ENCODE data around the gene GRIFIN. TPM values are rescaled to one million over a fixed set of nuclear protein-coding genes. Genes with fewer than 3 reads are reported as not detected.
A peak's percentile ranks its signal among the peaks of the same experiment; 100 is the strongest.

GRIFIN gene
- total RNA-seq, 1 donor from 2014 or later, result not detected

- Mint-ChIP-seq H3K4me1 (ENCODE audit: low read depth, unreplicated experiment) (peaks cover 1% of the 10 kb centered on the region), H3K36me3 (ENCODE audit: low read depth, unreplicated experiment) (peaks cover 4% of the 10 kb centered on the region), H3K4me3 (ENCODE audit: unreplicated experiment) (no peak overlapping the region), H3K9me3 (ENCODE audit: unreplicated experiment) (peaks cover 4% of the 10 kb centered on the region), H3K27me3 (ENCODE audit: low read depth, unreplicated experiment) (peaks cover 13% of the 10 kb centered on the region), H3K27ac (ENCODE audit: unreplicated experiment) (no peak overlapping the region)
- Histone ChIP-seq H3K9ac (ENCODE audit: low read length) (no peak overlapping the region), H3K36me3 (ENCODE audit: insufficient read depth, low read length) (no peaks in the 10 kb centered on the region), H2AFZ (ENCODE audit: low read depth, low read length) (no peak overlapping the region), H3K4me3 (ENCODE audit: insufficient read depth, low read depth, low read length) (no peak overlapping the region), H3K27me3 (ENCODE audit: insufficient read depth, low read length) (no peaks in the 10 kb centered on the region), H3K79me2 (ENCODE audit: insufficient read depth, low read length) (no peaks in the 10 kb centered on the region), H4K20me1 (ENCODE audit: insufficient read depth, low read length) (no peaks in the 10 kb centered on the region), H3K27ac (ENCODE audit: low read depth, low read length) (no peak overlapping the region), H3K4me1 (ENCODE audit: insufficient read depth, low read length) (peaks cover 18% of the 10 kb centered on the region), H3K4me2 (ENCODE audit: low read length) (no peak overlapping the region), H3K9me3 (ENCODE audit: insufficient read depth, low read depth, low read length) (no peaks in the 10 kb centered on the region)
- FAIRE-seq, result no peak
- TF ChIP-seq EZH2 (IDR thresholded peaks at IDR 0.05; ENCODE audit: insufficient read depth, low read length) (no peak), CTCF (IDR thresholded peaks at IDR 0.05; ENCODE audit: insufficient read depth, low read depth, low read length) (no peak)
- DNase-seq (ENCODE audit: low read depth), result peak; percentile 48
These were observed 2.2 kb upstream of the GRIFIN start for GRCh38 chr7:2478399-2478785.

- H3K9ac ChIP-seq (ENCODE audit: low read length), result no peak overlapping the region
- H3K4me2 ChIP-seq (ENCODE audit: low read length), result peak overlapping the region; percentile 54
- peaks cover 18% of the 10 kb centered on the region for H3K4me1 ChIP-seq (ENCODE audit: insufficient read depth, low read length)
- no peak overlapping the region for H3K4me3 ChIP-seq (ENCODE audit: insufficient read depth, low read depth, low read length)
- no peaks in the 10 kb centered on the region for H3K36me3 Mint-ChIP-seq (ENCODE audit: low read depth, unreplicated experiment)
- H3K36me3 ChIP-seq (ENCODE audit: insufficient read depth, low read length), result no peaks in the 10 kb centered on the region
- TF ChIP-seq CTCF (IDR thresholded peaks at IDR 0.05; ENCODE audit: insufficient read depth, low read depth, low read length), result peak; percentile 32
- no peak for TF ChIP-seq EZH2 (IDR thresholded peaks at IDR 0.05; ENCODE audit: insufficient read depth, low read length)
- H3K9me3 Mint-ChIP-seq (ENCODE audit: unreplicated experiment), result no peaks in the 10 kb centered on the region
- H4K20me1 ChIP-seq (ENCODE audit: insufficient read depth, low read length), result no peaks in the 10 kb centered on the region
- H3K79me2 ChIP-seq (ENCODE audit: insufficient read depth, low read length), result no peaks in the 10 kb centered on the region
- no peaks in the 10 kb centered on the region for H3K9me3 ChIP-seq (ENCODE audit: insufficient read depth, low read depth, low read length)
- H3K27ac Mint-ChIP-seq (ENCODE audit: unreplicated experiment), result no peak overlapping the region
- H3K27ac ChIP-seq (ENCODE audit: low read depth, low read length), result no peak overlapping the region
- H3K4me1 Mint-ChIP-seq (ENCODE audit: low read depth, unreplicated experiment), result peaks cover 1% of the 10 kb centered on the region
- H3K4me3 Mint-ChIP-seq (ENCODE audit: unreplicated experiment), result no peak overlapping the region
- FAIRE-seq, result no peak
- no peaks in the 10 kb centered on the region for H3K27me3 ChIP-seq (ENCODE audit: insufficient read depth, low read length)
- peak; percentile 18 for DNase-seq (ENCODE audit: low read depth)
- peaks cover 13% of the 10 kb centered on the region for H3K27me3 Mint-ChIP-seq (ENCODE audit: low read depth, unreplicated experiment)
- peak overlapping the region; percentile 58 for H2AFZ ChIP-seq (ENCODE audit: low read depth, low read length)
These were observed 1.5 kb upstream of the GRIFIN start for GRCh38 chr7:2477447-2478398.

Data from astrocyte (in vitro differentiated cells and primary cell).